Uterus (tissue), 2 donors: ENCODE results near the gene PASK.

Experiments used
- POLR2A ChIP-seq, 2 donors: fragments of 450-650 bp; IDR thresholded peaks; one replicate each; pipeline ENCODE4 v1.6.1; 2016; ENCODE audit warnings: antibody characterized with exemption in 2 of 2, mild to moderate bottlenecking in 1 of 2, moderate library complexity in 1 of 2
- TF ChIP-seq, protein P1 (sequence below), 4 experiments: fragments of 200-600 bp in 2 of 4; fragments of 450-650 bp in 2 of 4; sonication (generic) in 2 of 4; IDR thresholded peaks; one replicate each; pipeline ENCODE4 v1.5.1; 2016 to 2019; ENCODE audit warnings: antibody characterized with exemption in 4 of 4, mild to moderate bottlenecking in 2 of 4, moderate library complexity in 1 of 4

DNA sequence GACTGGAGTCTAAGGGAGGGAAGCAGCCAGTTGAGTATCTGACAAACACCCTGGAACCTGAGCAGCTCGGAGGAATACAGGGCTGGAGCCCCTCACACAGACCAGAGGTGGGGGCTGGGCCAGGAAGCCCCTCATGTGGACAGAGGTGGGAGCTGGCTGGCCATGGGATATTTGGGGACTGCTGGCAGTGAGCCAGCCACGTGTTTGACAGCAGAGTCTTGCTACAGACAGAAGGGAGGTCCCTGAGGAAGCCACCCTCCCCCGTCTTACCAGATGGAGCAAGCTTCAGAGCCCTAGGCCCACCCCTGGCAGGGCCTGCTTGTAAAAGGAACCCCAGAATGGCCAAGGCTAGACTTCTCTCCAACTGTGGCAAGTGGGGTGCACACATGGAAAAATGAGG lies 43.6 kb downstream of the PASK start:
- TF ChIP-seq, protein P1, sequence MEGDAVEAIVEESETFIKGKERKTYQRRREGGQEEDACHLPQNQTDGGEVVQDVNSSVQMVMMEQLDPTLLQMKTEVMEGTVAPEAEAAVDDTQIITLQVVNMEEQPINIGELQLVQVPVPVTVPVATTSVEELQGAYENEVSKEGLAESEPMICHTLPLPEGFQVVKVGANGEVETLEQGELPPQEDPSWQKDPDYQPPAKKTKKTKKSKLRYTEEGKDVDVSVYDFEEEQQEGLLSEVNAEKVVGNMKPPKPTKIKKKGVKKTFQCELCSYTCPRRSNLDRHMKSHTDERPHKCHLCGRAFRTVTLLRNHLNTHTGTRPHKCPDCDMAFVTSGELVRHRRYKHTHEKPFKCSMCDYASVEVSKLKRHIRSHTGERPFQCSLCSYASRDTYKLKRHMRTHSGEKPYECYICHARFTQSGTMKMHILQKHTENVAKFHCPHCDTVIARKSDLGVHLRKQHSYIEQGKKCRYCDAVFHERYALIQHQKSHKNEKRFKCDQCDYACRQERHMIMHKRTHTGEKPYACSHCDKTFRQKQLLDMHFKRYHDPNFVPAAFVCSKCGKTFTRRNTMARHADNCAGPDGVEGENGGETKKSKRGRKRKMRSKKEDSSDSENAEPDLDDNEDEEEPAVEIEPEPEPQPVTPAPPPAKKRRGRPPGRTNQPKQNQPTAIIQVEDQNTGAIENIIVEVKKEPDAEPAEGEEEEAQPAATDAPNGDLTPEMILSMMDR (IDR thresholded peaks at IDR 0.05) = no peak
- no peak for TF ChIP-seq POLR2A (IDR thresholded peaks at IDR 0.05)
